GM18502 (cell line): ENCODE measurements around the gene FBXO47.
"Not testable (repeated sequence)": the region's sequence is repeated elsewhere in the genome, so short reads cannot be mapped to it uniquely, and the experiment has no call there.

Experiments
- ATAC-seq: cut with Tn5 transposase; IDR thresholded peaks from one replicate; pipeline ENCODE4 v1.9.1; 2021; ENCODE audit warnings: mild to moderate bottlenecking; ENCODE audit not compliant: unreplicated experiment, poor library complexity

The FBXO47 gene

DNA sequence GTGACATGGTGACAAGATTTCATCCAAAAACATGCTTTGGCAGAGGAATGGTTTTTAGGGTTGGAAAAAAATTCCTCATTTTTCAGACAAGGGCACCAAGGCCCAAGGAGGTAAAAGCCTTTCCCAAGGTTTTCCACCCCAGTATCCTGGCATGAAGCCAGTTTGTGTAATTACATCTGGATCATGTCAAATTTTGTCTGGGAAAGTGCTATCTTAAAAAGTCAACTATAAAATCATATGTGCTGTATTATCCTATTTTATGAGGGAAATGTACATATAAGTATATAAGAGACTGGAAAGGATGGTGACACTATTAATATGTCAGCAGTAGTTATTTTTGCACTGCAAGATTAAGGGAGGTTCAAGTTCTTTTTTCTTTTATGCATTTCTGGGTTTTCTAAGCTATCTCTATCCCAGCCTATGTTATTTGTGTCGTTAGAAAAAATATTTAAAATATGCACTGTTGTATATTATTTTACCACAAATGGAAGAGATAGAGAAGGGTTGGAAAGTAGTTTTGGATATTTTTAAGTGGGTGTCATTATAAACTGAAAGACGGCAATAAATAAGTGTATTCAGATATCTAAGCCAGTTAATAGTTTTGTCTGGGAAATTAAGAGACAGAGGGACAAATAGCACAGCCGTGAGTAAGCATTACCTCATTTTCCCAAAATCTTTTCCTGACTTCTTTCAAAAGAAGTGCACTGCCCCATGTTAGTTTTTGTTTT lies 13.5 kb upstream of the FBXO47 start:
- ATAC-seq = no peak

- no peak for ATAC-seq
Measured at GRCh38 chr17:38978180-38978579, 11.0 kb upstream of the FBXO47 start.

GRCh38 chr17:38976187-38976551 lies 9.0 kb upstream of the FBXO47 start:
- ATAC-seq = not testable (repeated sequence)

DNA sequence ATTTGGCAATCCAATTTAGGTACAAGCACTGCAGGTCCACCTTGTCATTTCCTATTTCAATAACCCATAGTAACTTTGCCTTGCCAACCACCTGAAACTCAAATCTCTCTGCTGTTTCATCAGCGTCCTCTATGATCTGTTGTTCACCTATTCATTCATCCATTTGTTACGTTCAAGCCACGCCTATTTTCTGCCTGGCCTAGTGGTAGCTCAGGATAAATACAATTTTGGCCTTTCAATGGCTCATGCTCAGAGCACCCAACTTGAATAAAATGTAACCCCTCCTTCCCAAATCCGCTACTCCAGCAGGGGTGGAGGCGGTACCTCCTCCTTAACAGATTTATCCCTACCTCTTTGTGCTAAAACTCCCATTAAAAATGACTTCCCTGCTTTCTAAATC lies 3.6 kb upstream of the FBXO47 start:
- no peak for ATAC-seq

- no peak for ATAC-seq
Measured at GRCh38 chr17:38970128-38970527, 2.9 kb upstream of the FBXO47 start.

- ATAC-seq = no peak
Measured at GRCh38 chr17:38969281-38969680, 2.1 kb upstream of the FBXO47 start.

- ATAC-seq = no peak
Measured at GRCh38 chr17:38961413-38961812, 5.8 kb downstream of the FBXO47 start.

GRCh38 chr17:38960402-38960801 lies 6.8 kb downstream of the FBXO47 start:
- no peak for ATAC-seq

- ATAC-seq = no peak
Measured at GRCh38 chr17:38959508-38959907, 7.7 kb downstream of the FBXO47 start.

- no peak for ATAC-seq
Measured at GRCh38 chr17:38958756-38959155, 8.4 kb downstream of the FBXO47 start.

DNA sequence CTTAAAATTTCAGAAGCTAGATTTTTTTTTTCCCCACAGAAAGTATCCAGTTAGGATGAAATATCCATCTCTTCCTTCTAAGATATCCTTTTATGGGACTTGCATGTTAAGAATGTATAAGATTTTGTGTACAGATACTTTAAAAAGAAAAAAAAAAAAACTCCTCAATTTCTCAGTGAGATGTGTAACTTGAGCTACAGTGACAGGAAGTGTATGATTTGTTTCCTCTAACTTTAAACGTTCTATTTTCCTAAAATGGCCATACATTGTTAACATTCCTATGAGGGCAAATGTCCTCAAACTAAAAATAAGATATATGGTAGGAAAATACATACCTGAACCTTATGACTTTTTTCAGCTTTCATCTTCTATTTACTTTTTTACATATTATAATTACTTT lies 8.9 kb downstream of the FBXO47 start:
- ATAC-seq = no peak

DNA sequence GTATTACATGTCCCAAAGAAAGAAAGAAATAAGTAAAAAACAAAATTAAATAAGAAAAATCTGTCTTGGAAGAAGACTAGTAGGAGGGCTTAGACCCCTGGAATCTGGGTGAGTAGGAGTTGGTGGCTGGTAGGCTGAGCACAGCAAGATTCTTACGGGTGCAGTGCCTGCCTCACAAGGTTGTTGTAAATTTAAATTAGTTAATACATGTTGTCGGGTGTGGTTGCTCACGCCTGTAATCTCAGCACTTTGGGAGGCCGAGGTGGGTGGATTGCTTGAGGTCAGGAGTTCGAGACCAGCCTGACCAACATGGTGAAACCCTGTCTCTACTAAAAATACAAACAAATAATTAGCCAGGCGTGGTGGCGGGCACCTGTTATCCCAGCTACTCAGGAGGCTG lies 13.4 kb downstream of the FBXO47 start:
- ATAC-seq = not testable (repeated sequence)

GRCh38 chr17:38947189-38947588 lies 20.0 kb downstream of the FBXO47 start:
- ATAC-seq = no peak

GRCh38 chr17:38943607-38944006 lies 23.6 kb downstream of the FBXO47 start:
- ATAC-seq = no peak

GRCh38 chr17:38942696-38943334 lies 24.4 kb downstream of the FBXO47 start:
- ATAC-seq = no peak

- ATAC-seq = no peak
Measured at GRCh38 chr17:38940404-38940803, 26.8 kb downstream of the FBXO47 start.

GRCh38 chr17:38939987-38940386 lies 27.2 kb downstream of the FBXO47 start:
- no peak for ATAC-seq

DNA sequence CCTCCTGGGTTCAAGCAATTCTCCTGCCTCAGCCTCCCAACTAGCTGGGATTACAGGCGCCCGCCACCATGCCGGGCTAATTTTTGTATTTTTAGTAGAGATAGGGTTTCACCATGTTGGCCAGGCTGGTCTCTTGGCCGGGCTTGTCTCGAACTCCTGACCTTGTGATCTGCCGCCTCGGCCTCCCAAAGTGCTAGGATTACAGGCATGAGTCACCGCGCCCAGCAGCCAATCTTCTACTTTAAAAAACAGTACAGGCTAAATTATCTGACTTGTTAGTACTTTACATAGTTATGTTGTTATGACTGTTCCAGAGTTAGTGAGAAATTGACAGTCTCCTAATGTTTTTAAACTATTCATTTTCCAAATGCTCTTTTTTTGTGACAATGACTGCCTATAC lies 33.2 kb downstream of the FBXO47 start:
- ATAC-seq = not testable (repeated sequence)

- ATAC-seq = not testable (repeated sequence)
Measured at GRCh38 chr17:38930782-38931181, 36.4 kb downstream of the FBXO47 start.

GRCh38 chr17:38926293-38927070 lies 40.7 kb downstream of the FBXO47 start:
- no peak for ATAC-seq

- no peak for ATAC-seq
Measured at GRCh38 chr17:38925263-38925995, 41.8 kb downstream of the FBXO47 start, which contains the start of gene LASP1NB. Gene LASP1NB, plus strand, starts transcription at chr17:38925614.
